ENCODE measurements around the gene GTF3C5. TPM values are rescaled to one million over a fixed set of nuclear protein-coding genes. Genes with fewer than 3 reads are reported as not detected.

GTF3C5 gene
- total and polyA plus RNA-seq, 10 of the 15 experiments (the other 5 are each of a cell fraction or from before 2014, with no cell fraction given), result 2.2 to 81.1 (median 68.7) TPM

DNA sequence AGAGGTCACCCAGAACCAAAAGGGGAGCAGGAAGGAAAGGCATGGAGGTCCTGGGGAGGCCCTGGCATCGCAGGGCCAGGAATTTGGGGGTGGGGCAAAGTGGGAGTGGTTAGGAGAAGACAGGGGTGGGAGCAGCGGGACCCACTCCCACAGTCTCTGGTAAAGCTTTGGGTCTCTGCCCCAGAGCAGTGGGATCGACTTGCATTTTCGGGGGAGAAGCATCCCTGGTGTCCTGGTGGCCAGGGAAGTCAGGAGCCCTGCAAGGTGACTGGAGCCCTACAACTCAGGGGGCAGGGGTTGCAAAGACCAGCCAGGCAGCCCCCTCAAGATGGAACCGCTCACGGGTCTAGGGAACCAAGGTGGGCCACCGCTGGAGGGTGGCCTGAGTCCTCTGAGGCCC is 22.4 kb upstream of the GTF3C5 start:
- H2AFZ ChIP-seq (ENCODE audit: control insufficient read depth, low read depth, low read length), result no peak overlapping the region
- ChIA-PET POLR2A (no interaction called here), CTCF (no interaction called here), SMC1A (ENCODE audit: uncharacterized antibody, unreplicated experiment) (no interaction called here), RAD21 (ENCODE audit: unreplicated experiment) (no interaction called here)
- WGBS (ENCODE audit: insufficient coverage, insufficient replicate concordance, low lambda C conversion rate, missing lambda C conversion rate), result 13% methylated on average over 6 of the region's 7 CpGs
- no peak overlapping the region for H3K9ac ChIP-seq (ENCODE audit: control insufficient read depth, insufficient read depth, low read length)
- H3K27ac ChIP-seq (ENCODE audit: control insufficient read depth, insufficient read depth), result no peak overlapping the region
- no peak for ATAC-seq
- H3K4me2 ChIP-seq (ENCODE audit: control insufficient read depth, insufficient read depth), result no peak overlapping the region
- in situ Hi-C loops (cut with MboI) (no loop called here), intact Hi-C loops (cut with micrococcal nuclease; ENCODE audit: unreplicated experiment) (no loop called here)
- peaks cover 0 to 2% of the 10 kb centered on the region in 2 experiments; a peak in 2 of 4 replicates for H3K27me3 ChIP-seq (replicated peaks in 1 of 2; ENCODE audit: control insufficient read depth in 2 of 2, insufficient read depth in 2 of 2, low read length in 1 of 2)
- no peaks in the 10 kb centered on the region for H3K36me3 ChIP-seq (ENCODE audit: control insufficient read depth in 2 of 2, insufficient read depth in 2 of 2, low read length in 1 of 2)
- BruUV-seq (replicated peaks), result no TSS peak
- no peak for DNase-seq (ENCODE audit: low read depth, low spot score)
- FAIRE-seq, result no peak
- H4K20me1 ChIP-seq (ENCODE audit: control insufficient read depth, insufficient read depth), result no peaks in the 10 kb centered on the region
- H3K79me2 ChIP-seq (ENCODE audit: control insufficient read depth, insufficient read depth, low read length), result no peaks in the 10 kb centered on the region
- no peaks in the 10 kb centered on the region; the same call in 2 of the 3 replicates for H3K9me3 ChIP-seq (replicated peaks; ENCODE audit: control insufficient read depth, insufficient read depth, low read length)
- no peaks in the 10 kb centered on the region for H3K4me1 ChIP-seq (ENCODE audit: control insufficient read depth, insufficient read depth, low read length)
- TF ChIP-seq MEF2B (IDR thresholded peaks at IDR 0.05; ENCODE audit: partially characterized antibody, poor library complexity, severe bottlenecking), result no peak
- TF ChIP-seq EGR1 (IDR thresholded peaks at IDR 0.05; ENCODE audit: borderline replicate concordance in 1 of 2, low read depth in 2 of 2, low read length in 2 of 2), result no peak
- TF ChIP-seq HDAC2 (IDR thresholded peaks at IDR 0.05), result no peak
- no peak for TF ChIP-seq RB1 (IDR thresholded peaks at IDR 0.05; ENCODE audit: borderline replicate concordance)
- TF ChIP-seq WRNIP1 (IDR thresholded peaks at IDR 0.05; ENCODE audit: borderline replicate concordance, low read depth, low read length), result no peak
- TF ChIP-seq CHD4 (IDR thresholded peaks at IDR 0.05), result no peak
- no peak overlapping the region for H3K4me3 ChIP-seq

DNA sequence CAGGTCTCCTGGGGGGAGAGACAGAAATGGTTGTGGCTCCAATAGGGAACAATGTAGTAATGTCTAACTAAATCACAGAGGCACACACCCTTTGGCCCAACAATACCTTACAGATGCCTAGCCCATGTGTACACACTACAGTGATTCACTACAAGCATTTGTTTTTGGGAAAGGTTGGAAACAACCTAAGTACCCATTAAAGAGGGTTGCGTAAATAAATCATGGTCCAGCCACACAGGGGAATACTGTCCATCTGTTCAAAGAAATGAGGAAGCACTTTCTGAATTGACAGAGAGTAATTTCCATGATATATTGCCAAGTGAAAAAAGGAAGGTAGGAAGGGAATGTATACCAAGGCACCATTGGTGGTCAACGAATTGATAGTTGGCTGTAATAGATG is 22.0 kb upstream of the GTF3C5 start:
- Histone ChIP-seq H3K27me3 (replicated peaks in 1 of 2; ENCODE audit: control insufficient read depth in 2 of 2, insufficient read depth in 2 of 2, low read length in 1 of 2) (peaks cover 0 to under 1% of the 10 kb centered on the region in 2 experiments; a peak in 2 of 4 replicates), H2AFZ (ENCODE audit: control insufficient read depth, low read depth, low read length) (no peak overlapping the region), H3K9me3 (replicated peaks; ENCODE audit: control insufficient read depth, insufficient read depth, low read length) (no peaks in the 10 kb centered on the region; the same call in 2 of the 3 replicates), H3K4me3 (no peak overlapping the region), H3K79me2 (ENCODE audit: control insufficient read depth, insufficient read depth, low read length) (no peaks in the 10 kb centered on the region), H3K27ac (ENCODE audit: control insufficient read depth, insufficient read depth) (no peak overlapping the region), H3K36me3 (ENCODE audit: control insufficient read depth in 2 of 2, insufficient read depth in 2 of 2, low read length in 1 of 2) (no peaks in the 10 kb centered on the region), H3K9ac (ENCODE audit: control insufficient read depth, insufficient read depth, low read length) (no peak overlapping the region), H3K4me1 (ENCODE audit: control insufficient read depth, insufficient read depth, low read length) (no peaks in the 10 kb centered on the region), H3K4me2 (ENCODE audit: control insufficient read depth, insufficient read depth) (no peak overlapping the region), H4K20me1 (ENCODE audit: control insufficient read depth, insufficient read depth) (no peaks in the 10 kb centered on the region)
- in situ Hi-C loops (cut with MboI), result no loop called here
- no peak for FAIRE-seq
- ChIA-PET SMC1A (ENCODE audit: uncharacterized antibody, unreplicated experiment) (no interaction called here), CTCF (no interaction called here), POLR2A (no interaction called here), RAD21 (ENCODE audit: unreplicated experiment) (no interaction called here)
- intact Hi-C loops (cut with micrococcal nuclease; ENCODE audit: unreplicated experiment), result no loop called here
- 60% methylated on average over 2 of the region's 2 CpGs for WGBS (ENCODE audit: insufficient coverage, insufficient replicate concordance, low lambda C conversion rate, missing lambda C conversion rate)
- ATAC-seq, result no peak
- DNase-seq (ENCODE audit: low read depth, low spot score), result no peak
- TF ChIP-seq, protein P1, sequence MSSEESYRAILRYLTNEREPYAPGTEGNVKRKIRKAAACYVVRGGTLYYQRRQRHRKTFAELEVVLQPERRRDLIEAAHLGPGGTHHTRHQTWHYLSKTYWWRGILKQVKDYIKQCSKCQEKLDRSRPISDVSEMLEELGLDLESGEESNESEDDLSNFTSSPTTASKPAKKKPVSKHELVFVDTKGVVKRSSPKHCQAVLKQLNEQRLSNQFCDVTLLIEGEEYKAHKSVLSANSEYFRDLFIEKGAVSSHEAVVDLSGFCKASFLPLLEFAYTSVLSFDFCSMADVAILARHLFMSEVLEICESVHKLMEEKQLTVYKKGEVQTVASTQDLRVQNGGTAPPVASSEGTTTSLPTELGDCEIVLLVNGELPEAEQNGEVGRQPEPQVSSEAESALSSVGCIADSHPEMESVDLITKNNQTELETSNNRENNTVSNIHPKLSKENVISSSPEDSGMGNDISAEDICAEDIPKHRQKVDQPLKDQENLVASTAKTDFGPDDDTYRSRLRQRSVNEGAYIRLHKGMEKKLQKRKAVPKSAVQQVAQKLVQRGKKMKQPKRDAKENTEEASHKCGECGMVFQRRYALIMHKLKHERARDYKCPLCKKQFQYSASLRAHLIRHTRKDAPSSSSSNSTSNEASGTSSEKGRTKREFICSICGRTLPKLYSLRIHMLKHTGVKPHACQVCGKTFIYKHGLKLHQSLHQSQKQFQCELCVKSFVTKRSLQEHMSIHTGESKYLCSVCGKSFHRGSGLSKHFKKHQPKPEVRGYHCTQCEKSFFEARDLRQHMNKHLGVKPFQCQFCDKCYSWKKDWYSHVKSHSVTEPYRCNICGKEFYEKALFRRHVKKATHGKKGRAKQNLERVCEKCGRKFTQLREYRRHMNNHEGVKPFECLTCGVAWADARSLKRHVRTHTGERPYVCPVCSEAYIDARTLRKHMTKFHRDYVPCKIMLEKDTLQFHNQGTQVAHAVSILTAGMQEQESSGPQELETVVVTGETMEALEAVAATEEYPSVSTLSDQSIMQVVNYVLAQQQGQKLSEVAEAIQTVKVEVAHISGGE (CRISPR knock-in tag; IDR thresholded peaks at IDR 0.05), result no peak
- TF ChIP-seq, protein P2, sequence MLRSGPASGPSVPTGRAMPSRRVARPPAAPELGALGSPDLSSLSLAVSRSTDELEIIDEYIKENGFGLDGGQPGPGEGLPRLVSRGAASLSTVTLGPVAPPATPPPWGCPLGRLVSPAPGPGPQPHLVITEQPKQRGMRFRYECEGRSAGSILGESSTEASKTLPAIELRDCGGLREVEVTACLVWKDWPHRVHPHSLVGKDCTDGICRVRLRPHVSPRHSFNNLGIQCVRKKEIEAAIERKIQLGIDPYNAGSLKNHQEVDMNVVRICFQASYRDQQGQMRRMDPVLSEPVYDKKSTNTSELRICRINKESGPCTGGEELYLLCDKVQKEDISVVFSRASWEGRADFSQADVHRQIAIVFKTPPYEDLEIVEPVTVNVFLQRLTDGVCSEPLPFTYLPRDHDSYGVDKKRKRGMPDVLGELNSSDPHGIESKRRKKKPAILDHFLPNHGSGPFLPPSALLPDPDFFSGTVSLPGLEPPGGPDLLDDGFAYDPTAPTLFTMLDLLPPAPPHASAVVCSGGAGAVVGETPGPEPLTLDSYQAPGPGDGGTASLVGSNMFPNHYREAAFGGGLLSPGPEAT (IDR thresholded peaks at IDR 0.05; ENCODE audit: low read depth), result no peak
- TF ChIP-seq NR2F1 (conservative IDR thresholded peaks at IDR 0.05) (no peak), KAT2A (conservative IDR thresholded peaks at IDR 0.05; ENCODE audit: control insufficient read depth, low read depth, low read length) (no peak)
- TF ChIP-seq, protein P3, sequence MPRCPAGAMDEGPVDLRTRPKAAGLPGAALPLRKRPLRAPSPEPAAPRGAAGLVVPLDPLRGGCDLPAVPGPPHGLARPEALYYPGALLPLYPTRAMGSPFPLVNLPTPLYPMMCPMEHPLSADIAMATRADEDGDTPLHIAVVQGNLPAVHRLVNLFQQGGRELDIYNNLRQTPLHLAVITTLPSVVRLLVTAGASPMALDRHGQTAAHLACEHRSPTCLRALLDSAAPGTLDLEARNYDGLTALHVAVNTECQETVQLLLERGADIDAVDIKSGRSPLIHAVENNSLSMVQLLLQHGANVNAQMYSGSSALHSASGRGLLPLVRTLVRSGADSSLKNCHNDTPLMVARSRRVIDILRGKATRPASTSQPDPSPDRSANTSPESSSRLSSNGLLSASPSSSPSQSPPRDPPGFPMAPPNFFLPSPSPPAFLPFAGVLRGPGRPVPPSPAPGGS (IDR thresholded peaks at IDR 0.05; ENCODE audit: borderline replicate concordance, insufficient read depth, low read depth, low read length, poor library complexity, severe bottlenecking), result no peak
- no TSS peak for BruUV-seq (replicated peaks)
